HEK293T (cell line): ENCODE data around the gene SULT1B1.

ENCODE experiments used
- ARNT ChIP-seq: fragments of 450-650 bp; IDR thresholded peaks from 2 replicates; pipeline ENCODE4 v1.6.1; 2017; ENCODE audit warnings: mild to moderate bottlenecking
- BHLHE40 ChIP-seq: fragments of 450-650 bp; IDR thresholded peaks from 2 replicates; pipeline ENCODE4 v1.6.1; 2016; ENCODE audit warnings: mild to moderate bottlenecking, moderate library complexity, borderline replicate concordance
- CTBP1 ChIP-seq: fragments of 450-650 bp; IDR thresholded peaks from 2 replicates; pipeline ENCODE4 v1.6.1; 2016; ENCODE audit warnings: borderline replicate concordance
- ELF4 ChIP-seq: fragments of 450-650 bp; IDR thresholded peaks from 2 replicates; pipeline ENCODE4 v1.6.1; 2017; ENCODE audit warnings: antibody characterized with exemption
- FOXA1 ChIP-seq: fragments of 450-650 bp; IDR thresholded peaks from 2 replicates; pipeline ENCODE4 v1.6.1; 2016; ENCODE audit warnings: mild to moderate bottlenecking
- FOXK2 ChIP-seq: fragments of 450-650 bp; IDR thresholded peaks from 2 replicates; pipeline ENCODE4 v1.6.1; 2016; ENCODE audit warnings: mild to moderate bottlenecking
- HDGF ChIP-seq: fragments of 450-650 bp; IDR thresholded peaks from 2 replicates; pipeline ENCODE4 v1.6.1; 2017; ENCODE audit warnings: antibody characterized with exemption, borderline replicate concordance
- NFRKB ChIP-seq: fragments of 450-650 bp; IDR thresholded peaks from 2 replicates; pipeline ENCODE4 v1.6.1; 2016; ENCODE audit warnings: mild to moderate bottlenecking, moderate library complexity
- PKNOX1 ChIP-seq: fragments of 450-650 bp; IDR thresholded peaks from 2 replicates; pipeline ENCODE4 v1.6.1; 2016
- SP1 ChIP-seq: fragments of 450-650 bp; IDR thresholded peaks from 2 replicates; pipeline ENCODE4 v1.6.1; 2017
- SUZ12 ChIP-seq: fragments of 450-650 bp; IDR thresholded peaks from 2 replicates; pipeline ENCODE4 v1.6.1; 2016; ENCODE audit warnings: mild to moderate bottlenecking
- TARDBP ChIP-seq: fragments of 450-650 bp; IDR thresholded peaks from 2 replicates; pipeline ENCODE4 v1.6.1; 2016

- TF ChIP-seq FOXA1 (no peak), SP1 (no peak), NFRKB (no peak), PKNOX1 (no peak), TARDBP (no peak), FOXK2 (no peak), BHLHE40 (no peak), ELF4 (no peak), HDGF (no peak), SUZ12 (no peak), CTBP1 (no peak), ARNT (no peak)
Measured at GRCh38 chr4:69707807-69708206, 52.6 kb downstream of the SULT1B1 start.
